DMS153 (cell line): ENCODE measurements around the gene DVL3.
"Not testable (repeated sequence)": the region's sequence is repeated elsewhere in the genome, so short reads cannot be mapped to it uniquely, and the experiment has no call there.

ENCODE experiments used
- DNase-seq: peaks from one replicate; lab custom pipeline; 2025; lab: John Stamatoyannopoulos, UW

The DVL3 gene

DNA sequence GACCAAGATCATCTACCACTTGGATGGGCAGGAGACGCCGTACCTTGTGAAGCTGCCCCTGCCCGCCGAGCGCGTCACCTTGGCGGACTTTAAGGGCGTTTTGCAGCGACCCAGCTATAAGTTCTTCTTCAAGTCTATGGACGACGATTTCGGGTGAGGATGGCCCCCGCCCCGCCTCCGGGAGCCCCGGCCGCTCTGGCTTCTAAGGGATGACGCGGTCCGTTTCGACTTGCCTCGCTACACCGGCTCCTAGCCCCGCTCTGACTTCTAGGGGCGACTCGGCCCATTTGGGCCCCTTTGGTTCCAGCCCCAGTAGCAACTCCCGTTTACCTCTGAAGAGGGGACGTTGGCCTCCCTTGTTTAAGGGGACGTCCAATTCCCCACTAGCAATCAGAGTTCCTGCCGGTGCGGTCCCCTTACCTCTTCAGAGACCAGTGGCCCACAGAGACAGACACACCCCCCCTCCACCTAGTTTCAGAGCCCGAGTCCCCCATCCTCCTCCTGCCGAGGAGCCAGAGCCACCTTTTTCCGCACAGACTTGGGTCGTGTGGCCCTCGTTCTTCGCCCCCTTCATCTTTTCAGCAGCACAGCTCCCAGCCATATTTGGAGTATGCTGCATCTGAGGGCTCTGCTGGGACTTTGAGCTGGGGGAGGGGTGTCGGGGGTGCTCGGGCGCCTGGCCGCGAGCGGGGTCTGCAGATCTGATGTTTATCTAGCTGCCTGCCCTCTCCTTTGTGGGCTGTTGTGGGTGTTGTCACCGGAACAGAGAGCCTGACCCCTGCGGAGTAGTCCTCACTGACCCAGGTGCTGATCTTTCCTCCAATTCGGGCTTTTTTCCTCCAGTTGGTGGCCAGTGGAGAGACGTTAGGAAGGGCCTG lies 706 bp downstream of the DVL3 start:
- DNase-seq = no peak

DNA sequence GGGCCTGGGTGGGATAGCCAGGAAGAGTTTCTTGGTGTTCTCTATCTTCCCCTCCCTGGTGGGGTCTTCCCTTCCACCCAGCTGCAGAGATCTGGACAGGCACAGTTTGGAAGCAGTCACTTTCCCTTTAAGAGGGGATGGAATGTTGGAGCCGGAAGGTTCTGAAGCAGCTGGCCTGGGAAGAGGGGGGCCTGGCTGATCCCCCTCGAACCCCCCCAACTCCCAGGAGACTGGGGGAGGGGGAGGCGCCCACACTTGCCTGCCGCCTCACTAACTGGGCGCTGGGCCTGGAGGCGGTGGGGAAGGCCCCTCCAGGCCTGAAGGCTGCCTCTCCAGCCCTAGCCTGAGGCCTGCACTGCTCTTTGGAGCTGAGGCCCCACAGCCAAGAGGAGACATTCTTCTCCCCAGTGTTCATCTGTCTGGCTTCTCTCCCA lies 1.4 kb downstream of the DVL3 start:
- peak; percentile 10 for DNase-seq

DNA sequence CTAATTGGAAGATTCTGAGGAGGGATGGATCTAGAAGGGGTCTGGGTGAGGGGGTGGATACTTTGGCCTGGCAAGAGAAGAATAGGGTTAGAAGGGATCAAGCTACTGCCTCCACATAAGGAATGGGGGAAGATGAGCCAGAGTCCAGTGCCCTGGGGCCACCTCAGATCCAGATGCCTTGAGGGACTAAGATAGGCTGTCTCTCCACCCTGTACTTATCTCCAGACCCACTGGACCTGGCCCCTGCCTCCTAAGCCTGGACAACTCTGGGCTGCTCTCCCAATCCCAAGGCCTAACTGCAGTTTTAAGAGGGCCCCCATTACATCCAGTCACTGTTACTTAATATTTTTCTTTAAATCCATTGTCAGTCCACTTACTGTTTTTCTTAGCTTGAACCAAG lies 2.0 kb downstream of the DVL3 start:
- no peak for DNase-seq

DNA sequence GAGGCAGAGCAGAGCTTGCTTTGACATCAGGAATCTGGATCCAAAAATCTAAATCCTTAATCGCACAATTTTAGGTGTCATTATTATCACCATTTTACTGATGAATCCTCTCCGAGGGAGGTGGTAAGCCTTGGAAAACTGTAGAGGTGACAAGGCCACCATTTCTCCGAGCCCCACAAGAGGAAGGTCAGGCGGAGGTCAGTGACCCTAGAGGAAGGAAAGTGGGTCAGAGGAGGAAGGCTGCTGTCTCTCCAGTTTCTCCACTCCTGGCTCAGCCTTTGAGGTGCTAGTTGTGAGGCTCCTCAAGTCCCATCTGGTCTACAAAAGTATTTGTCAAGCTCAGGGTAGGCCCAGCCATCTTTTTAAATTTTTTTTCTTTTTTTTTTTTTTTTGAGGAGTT lies 3.2 kb downstream of the DVL3 start:
- DNase-seq = no peak

DNA sequence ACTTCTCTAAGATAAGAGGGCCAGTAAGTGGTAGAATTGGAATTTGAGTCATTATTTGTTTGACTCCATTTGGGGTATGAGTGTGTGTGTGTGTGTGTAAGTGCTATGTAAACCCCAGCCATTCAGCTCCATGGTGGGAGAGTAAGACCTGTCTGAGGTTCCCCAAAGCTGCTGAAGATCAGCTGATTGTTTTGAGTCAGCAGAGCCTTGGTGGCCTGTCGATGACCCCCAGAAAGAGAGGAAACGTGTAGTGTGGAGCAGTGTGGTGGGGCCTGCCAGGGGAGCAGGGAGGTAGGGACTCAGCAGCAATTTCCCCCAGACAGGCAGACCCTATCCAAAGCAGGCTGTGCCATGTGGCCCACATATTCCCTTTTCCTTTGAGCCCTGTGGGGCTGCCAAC lies 5.3 kb downstream of the DVL3 start:
- no peak for DNase-seq

DNA sequence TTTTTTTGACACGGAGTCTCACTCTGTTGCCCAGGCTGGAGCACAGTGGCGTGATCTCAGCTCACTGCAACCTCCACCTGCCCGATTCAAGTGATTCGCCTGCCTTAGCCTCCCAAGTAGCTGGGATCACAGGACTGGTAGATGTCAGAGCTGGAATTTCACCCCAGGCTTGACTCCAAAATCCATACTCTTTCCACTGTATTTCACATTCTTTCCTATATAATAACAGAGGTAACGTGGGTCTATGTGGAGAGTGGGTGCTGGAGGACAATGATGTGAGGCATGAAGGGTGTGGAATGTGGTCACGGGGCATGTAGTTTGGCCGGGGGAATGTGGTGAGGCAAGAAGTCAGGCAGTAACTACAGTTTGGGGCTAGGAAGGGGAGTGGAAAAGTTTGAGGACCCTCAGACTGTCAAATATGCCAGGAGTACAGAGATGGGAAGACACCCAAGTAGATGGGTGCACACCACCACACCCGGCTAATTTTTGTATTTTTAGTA lies 7.4 kb downstream of the DVL3 start:
- not testable (repeated sequence) for DNase-seq

DNA sequence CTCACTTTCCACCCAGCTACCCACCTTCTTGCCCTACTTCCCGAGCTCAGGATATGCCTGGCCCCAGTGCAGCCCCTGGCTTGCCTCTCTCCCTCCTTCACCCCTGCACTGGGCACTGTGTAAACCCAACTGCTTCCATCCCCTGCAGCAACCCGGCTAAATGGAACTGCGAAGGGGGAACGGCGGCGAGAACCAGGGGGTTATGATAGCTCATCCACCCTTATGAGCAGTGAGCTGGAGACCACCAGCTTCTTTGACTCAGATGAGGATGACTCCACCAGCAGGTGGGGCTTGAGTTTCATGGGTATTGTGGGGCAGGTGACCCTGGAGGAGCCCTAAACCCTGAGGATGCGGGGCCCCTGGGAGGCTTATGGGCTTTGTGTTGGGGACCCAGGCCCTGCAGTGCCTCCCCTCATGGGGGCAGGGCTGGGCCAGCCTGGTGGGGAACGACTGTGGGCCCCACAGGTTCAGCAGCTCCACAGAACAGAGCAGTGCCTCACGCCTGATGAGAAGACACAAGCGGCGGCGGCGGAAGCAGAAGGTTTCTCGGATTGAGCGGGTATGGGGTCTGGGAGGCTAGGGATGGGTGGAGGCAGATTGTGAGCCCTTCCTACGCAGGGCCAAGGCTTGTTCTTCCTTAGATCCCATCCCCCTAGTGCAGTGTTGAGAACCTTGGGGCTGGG lies 9.6 kb downstream of the DVL3 start:
- DNase-seq = no peak

DNA sequence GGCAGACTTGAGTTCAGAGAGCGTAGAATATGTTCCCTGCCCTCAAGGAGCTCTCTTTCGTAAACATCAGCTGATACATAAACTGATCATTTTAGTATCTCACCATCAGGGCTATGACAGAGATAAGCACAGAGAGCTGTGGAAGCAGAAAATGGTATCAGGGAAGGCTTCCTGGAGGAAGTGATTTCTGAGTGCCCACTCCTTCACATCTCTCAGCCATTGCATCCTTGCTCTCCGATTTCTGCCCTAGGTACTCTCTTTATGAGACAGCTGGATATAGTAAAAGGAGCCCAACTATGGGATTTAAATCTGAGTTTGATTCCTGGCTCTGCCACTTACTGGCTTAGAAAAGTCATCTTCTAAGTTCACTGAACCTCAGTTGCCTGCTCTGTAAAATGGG lies 10.4 kb downstream of the DVL3 start:
- DNase-seq = no peak

GRCh38 chr3:184166671-184167070 lies 11.5 kb downstream of the DVL3 start:
- no peak for DNase-seq

DNA sequence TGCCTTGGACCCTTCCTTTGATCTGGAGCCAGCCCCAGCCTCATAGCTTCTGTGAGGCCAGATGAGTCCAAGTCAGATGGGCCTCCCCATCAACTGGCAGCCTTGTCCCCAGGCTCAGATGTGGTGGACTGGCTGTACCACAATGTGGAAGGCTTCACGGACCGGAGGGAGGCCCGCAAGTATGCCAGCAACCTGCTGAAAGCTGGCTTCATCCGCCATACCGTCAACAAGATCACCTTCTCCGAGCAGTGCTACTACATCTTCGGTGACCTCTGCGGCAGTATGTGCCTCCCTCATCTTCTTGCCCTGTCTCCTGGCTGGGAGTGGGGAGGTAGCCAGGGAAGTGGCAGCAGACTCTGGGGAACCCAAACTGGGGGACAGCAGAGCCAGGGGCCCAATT lies 12.6 kb downstream of the DVL3 start:
- DNase-seq = no peak

DNA sequence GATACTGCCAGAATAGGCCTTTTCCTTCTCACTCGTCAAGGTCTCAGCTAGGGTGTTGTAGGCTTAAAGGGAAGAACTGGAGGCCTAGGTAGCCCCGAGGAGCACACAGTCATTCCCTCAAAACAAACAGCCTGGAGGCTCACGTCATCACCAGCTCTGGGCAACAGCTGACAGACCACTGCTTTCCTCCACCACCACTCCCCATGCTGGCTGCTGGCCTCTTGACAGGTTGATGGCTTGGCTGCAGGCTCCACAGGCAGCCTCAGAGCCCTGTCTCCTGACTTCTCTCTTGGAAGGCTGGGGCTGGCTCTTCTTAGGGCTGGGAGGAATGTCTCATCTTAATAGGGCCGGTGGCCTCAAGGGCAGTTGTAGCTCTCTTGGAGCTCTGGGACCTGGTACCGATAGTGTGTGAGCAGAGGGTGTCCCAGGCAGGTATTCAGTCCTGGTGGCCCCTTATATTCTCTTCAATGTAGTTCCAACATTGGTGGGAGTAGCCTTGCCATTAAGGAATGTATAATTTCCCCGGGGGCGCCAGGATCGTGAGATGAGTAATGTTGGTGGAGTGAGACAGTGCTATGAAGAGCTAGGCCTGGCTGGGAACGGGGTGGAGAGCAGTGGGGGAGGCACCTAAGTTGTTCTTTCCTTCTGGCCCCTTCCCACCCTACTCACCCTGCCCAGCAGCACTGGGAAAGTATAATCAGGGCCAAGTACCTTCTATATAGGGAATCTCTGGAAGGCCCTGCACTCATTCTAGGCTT lies 13.4 kb downstream of the DVL3 start:
- no peak for DNase-seq

GRCh38 chr3:184169896-184170875 lies 15.0 kb downstream of the DVL3 start:
- no peak for DNase-seq

DNA sequence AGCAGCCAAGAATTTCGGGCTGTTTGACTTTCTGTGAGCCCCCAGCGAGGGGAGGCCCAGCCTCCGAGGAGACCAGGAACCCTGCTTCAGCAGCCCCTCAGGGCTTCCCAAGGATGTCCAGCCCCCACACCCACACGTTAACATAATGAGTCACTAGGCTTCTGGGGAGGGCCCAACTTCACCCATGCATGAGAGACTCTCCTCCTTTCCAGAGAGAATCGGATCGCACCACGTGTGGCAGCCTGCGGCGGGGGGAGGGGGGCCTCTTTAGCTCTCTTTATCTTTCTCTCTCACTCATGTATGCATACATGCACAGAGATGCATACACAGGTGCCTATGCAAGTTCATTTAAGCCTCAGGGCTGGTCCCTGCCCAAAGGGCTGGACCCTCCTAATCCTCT lies 16.4 kb downstream of the DVL3 start:
- no peak for DNase-seq

- no peak for DNase-seq
These were observed 17.6 kb downstream of the DVL3 start for GRCh38 chr3:184172681-184173373.

DNA sequence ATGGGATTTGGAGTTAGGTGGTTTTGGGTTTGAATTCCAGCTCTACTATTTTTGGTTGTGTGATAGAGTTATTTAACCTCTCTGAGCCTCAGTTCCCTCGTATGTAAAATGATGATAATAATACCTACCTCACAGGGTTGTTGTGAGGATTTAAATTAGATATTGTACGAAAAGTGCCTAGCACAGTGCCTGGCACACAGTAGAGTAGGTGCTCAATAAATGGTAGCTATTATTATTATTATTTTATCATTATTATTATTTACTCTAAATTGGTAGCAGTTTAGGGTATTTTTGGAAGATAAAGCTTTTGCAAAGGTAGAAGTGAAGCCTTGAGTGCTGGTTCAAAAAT lies 18.2 kb downstream of the DVL3 start:
- DNase-seq = no peak

GRCh38 chr3:184174284-184174645 lies 19.1 kb downstream of the DVL3 start:
- no peak for DNase-seq

GRCh38 chr3:184174646-184175492 lies 19.7 kb downstream of the DVL3 start, which contains the start of gene AP2M1:
TSS of gene AP2M1 (plus strand) at chr3:184174855. CDS start at chr3:184176994, 2,139 bp downstream.
- peak; percentile 99 for DNase-seq

DNA sequence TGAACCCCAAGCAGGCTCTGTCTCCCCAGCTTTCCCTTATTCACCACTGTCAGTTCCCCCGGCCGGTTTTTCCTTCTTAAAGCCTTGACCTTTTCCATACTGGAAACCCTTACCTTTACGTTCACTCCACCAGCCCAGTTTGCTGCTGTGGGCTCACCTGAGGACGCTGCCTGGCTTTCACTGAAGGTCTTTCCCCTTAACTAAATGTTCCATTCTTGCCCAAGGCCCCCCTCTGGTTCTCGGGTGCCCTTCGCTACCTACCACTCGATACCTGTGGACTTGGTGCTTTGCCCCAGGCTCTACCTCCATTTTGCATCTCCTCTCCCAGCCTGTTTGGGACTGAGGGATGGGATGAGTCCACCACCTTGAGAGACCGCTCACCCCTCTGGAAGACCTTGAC lies 20.3 kb downstream of the DVL3 start:
- DNase-seq = no peak

DNA sequence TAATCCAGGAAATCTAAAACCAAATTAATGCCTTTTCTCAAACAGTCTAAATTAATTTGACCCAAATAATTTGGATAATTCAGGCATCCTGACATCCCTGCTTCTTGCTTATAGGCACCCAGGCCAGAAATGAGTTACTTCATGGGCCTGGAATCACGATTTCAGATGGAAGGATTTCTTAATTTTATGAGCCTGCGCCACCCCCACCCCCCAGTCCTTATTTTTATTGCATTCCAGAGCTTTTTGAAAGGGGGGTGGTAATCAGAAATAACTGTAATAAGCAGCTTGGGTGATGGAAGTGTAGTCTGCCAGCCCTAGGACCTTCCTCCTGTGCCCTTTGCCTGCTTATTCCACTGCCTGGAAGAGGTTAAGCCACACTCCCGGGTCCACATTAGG lies 20.8 kb downstream of the DVL3 start:
- DNase-seq = no peak
